ENCODE data around the gene MAPRE2.

Gene MAPRE2

DNA sequence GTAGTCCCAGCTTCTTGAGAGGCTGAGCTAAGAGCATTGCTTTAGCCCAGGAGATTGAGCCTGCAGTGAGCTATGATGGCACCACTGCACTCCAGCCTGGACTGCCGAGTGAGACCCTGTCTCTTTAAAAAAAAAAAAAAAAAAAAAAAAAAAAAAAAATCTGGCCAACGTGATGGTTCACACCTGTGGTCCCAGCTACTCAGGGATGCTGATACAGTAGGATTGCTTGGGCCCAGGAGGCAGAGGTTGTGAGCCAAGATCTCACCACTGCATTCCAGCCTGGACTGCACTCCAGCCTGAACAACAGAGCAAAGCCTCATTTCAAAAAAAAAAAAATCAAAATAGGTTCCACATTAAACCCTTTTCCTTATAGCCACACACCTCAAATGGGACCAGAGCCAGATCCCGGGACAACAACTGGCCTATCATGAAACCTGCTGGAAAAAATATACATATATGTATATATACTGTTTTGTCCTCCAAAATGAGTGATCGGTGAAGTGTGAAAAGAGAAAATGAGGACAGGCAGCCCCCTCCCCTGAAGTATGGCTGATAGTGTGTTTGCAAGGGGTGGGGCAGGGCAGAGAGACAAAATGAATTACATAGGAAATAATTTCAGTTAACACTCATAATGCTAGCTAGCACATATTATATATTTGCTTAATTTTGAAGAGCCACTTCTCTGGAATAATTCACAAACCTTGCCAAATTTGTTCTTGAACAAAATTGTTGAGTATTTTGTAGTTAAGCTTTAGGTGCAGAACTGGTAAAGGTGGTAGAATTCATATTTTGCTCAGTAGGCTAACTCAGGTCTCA lies 22.9 kb downstream of the MAPRE2 start:
- DNase-seq = no peak

DNA sequence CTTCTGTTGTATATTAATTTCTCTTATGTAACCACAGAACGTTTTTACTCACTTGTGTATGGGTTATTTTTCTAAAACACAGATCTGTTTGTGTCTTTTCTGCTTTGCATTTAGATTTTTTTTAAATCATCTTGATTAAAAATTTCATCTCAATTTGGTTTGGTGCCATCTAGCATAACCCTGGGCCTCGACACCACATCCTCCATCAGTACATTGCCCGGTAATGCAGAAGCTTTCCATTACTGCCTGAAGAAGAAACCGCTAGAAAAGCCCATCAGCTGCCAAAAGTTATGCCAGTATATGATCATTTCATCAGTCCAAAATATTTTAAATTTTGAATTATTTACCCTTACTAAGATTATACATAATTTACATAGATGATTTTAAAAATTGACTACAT lies 26.2 kb downstream of the MAPRE2 start:
- no peak for DNase-seq

DNA sequence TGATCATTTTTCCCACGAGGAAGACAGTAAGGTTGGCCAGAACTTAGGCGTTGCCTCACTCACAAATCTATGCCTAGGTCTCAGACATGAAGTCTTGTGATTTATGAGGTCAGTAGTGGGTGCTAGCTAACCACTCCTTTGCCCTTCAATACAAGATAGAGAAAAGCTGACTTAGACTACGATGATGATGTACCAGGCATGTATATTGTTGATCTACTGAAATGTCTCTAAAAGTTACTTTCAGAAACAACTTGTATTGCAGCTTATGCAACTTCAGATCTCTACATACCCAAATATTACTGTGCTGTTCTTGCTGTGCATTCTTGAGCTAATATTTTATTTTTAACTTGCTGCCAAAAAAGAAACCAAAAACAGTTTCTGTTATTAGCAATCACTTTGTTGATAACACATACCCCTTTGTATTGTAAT lies 30.6 kb downstream of the MAPRE2 start:
- DNase-seq = peak in 1 of 2 donors; percentile 56

DNA sequence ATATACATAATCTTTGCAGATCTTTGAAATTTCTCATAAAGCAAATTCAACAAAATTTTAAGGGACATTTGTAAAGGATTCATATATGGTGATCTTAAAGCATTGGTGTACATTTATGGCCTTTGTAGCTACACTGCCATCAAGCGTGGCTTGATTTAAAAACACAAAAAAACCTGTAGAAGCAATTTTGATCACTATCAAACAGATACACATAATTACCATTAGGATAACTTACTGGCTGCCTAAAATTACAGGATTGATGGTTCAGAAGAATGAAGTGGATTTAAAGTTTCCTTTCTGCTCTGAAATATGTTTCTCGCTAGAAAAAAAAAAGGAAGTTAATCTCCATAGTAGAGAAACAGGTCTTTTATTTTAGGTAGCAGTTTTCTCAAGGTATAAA lies 31.4 kb downstream of the MAPRE2 start:
- no peak for DNase-seq

GRCh38 chr18:35073186-35074105 lies 32.2 kb downstream of the MAPRE2 start:
- DNase-seq = peak in 1 of 2 donors; percentile 8

DNA sequence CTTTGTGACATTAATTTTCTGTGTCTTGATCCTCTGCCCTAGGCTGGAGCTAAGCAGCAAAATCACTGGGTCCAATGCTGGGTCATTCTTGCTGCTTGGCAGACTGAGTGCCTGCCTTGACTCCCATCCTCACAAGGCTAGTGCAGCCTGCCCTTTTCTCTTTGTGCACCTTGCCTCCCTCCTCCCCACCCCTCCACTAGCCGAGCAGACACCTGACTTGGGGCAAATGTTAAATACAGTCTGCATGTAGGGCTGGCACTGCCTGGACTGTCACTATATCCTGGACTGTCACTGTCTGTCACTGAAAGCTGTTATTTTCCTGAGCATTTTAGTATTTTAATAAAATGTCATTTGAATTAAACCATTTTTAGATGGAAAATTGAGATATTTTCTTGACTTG lies 33.4 kb downstream of the MAPRE2 start:
- no peak for DNase-seq

DNA sequence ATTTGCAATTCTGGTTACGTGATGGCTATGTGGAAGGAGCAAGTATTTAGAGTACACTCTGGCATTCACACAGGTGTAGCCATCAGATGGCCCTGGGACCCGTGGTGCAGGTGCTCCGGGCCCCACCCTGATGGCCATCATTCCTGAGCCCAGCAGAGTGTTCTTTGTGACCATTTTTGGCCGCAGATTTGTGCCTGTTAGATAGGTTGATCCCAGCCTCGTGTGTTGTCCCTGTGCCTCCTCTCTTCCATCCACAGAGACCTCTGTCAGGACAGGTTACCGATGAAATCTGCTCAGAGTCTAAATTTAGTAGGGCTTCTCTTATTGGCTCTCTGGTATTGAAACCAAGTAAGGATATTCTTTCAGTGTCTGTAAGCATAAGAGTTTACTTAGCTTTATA lies 33.9 kb downstream of the MAPRE2 start:
- no peak for DNase-seq

DNA sequence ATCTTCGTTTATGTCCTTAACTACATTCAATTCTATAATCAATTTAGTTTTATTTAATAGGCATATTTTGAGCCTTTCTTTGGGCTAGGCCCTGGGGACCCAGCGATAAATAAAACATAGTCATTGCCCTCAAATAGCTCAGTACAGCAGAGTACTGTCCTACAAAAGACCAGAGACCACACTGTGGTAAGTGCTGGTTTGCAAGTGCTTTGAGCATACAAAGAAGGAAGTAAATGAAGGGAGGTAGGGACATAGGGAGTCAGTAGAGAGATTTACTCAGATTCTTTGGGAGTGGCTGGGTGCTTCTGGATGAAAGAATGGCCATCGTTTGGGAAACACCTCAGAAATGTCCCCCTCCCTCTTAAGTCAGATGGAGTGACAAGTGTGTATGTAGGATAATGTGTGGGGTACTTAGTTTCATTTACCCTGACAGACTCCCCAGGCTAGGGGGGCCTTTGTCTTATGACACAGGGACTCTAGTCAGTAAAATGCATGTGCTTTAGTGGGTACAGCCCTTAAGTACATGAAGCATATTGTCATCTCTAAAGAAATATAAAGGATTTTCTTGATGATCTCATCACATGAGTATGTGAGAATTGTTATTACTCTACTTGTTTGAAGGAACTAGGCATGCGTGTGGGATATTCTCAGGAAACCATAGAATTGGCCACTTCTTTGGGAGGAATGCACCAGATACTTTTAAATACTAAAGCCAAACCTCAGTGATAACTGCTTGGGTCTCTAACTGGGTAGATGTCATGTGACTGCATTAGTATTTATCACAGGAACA lies 35.1 kb downstream of the MAPRE2 start:
- peak in 1 of 2 donors; percentile 4 for DNase-seq

DNA sequence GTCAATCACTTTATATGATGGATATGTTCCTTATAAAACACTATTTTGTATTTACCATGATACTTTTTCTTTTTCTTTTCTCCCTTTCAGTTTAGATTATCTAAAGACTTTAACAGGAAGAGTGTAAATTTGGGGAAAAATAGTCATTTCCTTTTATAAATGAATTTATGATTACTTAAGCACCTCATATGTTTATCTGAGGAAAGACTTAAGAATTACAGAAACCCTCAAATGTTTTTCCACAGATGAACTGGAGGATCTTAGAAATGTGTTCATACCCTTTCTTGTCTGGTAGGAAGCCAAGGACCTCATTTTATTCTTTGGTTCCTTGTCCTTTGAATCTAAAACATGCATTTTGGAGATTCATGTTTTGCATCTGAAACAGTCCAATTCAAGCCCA lies 36.7 kb downstream of the MAPRE2 start:
- no peak for DNase-seq

DNA sequence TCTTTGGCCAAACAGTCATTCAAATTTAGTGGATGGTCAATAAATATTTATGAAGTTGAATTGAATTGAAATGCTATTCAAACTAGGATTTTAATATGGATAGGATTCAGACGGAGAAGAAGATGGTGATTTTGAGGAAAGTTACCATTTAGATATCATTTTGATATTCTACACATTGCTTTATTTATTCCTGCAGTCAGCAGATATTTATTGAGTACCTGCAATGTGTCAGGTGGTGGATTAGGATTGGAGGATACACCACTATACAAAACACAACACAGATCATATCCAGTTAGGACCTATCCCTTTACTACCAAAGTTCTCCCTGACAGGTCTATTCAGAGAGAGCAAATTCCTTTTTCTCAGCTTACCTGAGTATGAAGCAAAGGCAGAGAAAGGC lies 38.8 kb downstream of the MAPRE2 start:
- DNase-seq = no peak

- no peak for DNase-seq
Measured at GRCh38 chr18:35083174-35083712, 42.0 kb downstream of the MAPRE2 start.

DNA sequence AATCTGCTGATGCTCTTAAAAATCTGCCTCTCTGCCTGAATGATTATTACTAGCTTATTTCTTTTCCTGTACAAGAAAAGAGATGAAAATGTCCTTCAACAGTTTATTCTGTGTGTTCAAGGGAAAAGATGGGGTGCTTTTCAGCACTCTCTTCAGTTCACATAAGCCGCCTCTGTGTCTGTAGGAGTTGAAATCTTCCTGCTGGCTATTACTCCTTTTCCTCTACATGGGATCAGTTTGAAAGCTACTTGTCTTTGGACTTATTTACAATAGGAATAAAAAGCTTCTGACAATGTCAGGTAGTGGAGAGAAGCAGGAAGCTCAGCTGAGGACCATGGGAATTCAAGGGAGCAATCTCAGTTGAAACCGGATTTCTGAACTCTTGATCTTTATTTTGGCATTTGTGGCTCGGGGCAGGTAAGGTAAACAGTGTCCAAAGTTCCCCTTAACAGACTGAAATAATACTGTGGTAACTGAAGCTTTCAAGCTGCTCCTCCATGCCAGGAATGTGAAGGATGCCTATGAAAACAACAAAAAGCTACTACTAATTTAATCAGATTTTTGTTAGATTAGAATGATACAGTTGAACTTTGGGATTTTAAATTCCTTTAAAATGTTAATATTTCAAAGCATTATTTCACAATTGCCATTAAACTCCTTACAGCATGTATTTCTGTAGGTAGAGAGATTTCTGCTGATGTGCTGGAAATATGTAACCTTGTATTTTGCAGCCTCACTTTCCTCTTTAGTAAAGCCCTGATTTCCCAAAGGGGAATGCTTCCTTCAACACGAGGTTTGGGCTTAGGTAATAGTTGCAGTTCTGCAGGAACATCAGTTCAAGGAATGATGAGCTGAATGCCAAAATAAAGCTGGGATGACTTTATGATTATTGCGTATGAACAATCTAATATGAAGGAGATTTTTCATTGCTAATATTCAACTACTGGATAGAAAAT lies 43.6 kb downstream of the MAPRE2 start:
- no peak for DNase-seq

GRCh38 chr18:35085450-35086380 lies 44.5 kb downstream of the MAPRE2 start:
- DNase-seq = no peak

GRCh38 chr18:35086704-35087103 lies 45.5 kb downstream of the MAPRE2 start:
- DNase-seq = no peak

DNA sequence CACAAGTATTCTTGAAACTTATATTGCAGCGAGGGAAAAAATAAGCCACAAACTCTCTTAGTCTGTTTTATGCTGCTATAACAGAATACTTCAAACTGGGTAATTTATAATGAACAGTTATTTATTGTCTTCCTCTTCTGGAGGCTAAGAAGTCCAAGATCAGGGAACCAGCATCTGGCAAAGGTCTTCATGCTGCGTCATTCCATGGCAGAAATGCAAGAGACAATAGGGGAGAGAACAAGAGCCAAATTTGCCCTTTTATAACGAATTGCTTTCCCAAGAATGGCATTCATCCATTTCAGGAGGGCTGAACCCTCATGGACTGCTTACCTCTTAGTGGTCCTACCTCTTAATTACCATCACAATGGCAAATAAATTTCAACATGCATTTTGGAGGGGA lies 46.5 kb downstream of the MAPRE2 start:
- DNase-seq = no peak

DNA sequence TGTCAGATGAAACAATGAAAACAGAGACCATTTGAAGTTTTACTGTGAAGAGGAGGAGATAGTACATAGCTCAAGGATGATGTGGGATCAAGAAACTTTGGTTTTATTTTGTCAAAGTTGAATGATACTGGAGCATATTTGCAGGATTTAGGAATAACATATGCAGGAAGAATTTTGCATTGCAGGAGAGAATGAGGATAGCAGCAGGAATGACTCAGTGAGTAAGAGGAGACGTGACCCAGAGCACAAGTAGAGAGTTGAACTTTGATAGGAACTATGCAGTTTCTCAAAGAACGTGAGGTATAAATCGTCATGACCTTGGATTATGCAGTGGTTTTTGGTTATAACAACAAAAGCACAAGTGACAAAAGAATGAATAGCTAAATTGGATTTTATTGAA lies 47.7 kb downstream of the MAPRE2 start:
- DNase-seq = no peak

- no peak for DNase-seq
Measured at GRCh38 chr18:35089382-35089781, 48.2 kb downstream of the MAPRE2 start.

GRCh38 chr18:35089891-35090550 lies 48.8 kb downstream of the MAPRE2 start:
- no peak for DNase-seq

DNA sequence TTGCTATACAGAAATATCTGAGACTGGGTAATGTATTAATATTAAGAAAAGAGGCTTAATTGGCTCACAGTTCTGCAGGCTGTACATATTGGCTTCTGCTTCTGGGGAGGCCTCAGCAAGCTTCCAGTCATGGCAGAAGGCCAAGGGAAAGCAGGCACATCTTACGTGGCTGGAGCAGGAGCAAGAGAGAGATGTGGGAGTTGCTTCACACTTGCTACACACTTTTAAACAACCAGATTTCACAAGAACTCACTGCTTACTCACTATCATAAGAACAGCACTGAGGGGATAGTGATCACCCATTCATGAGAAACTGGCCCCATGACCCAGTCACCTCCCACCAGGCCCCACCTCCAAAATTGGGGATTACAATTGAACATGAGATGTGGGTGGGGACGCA lies 50.6 kb downstream of the MAPRE2 start:
- DNase-seq = peak; percentile 20 to 45

Measured in inflammatory macrophage treated with lipopolysaccharide for 1 hour (primary cell).